ENCODE data around the gene HPRT1. TPM values are rescaled to one million over a fixed set of nuclear protein-coding genes. Genes with fewer than 3 reads are reported as not detected.

Gene HPRT1
- total and polyA plus RNA-seq, 2 experiments from 2014 or later, result 6.5 to 14.0 TPM

DNA sequence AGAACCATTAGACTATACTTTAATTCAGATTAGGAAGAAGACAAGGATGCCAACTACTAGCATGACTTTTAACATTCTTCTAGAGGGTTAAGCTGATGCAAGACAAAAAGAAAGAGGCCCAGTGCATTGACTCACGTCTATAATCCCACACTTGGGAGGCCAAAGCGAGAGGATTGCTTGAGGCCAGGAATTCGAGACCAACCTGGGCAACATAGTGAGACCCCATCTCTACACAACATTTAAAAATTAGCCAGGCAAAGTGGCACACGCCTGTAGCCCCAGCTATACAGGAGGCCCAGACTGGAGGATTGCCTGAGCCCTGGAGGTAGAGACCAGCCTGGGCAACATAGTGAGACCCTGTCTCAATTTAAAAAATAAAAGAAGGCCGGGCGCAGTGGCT, 40.2 kb upstream of the HPRT1 start:
- H3K27me3 ChIP-seq, result no peaks in the 10 kb centered on the region
- no peaks in the 10 kb centered on the region for H3K79me2 ChIP-seq
- no peak overlapping the region for H3K4me3 ChIP-seq
- no peaks in the 10 kb centered on the region for H3K4me1 ChIP-seq (ENCODE audit: insufficient read depth)
- H4K20me1 ChIP-seq (ENCODE audit: insufficient read depth, poor library complexity, severe bottlenecking), result no peaks in the 10 kb centered on the region
- H3K36me3 ChIP-seq (replicated peaks; ENCODE audit: insufficient read depth, low read depth), result no peaks in the 10 kb centered on the region
- no peak for DNase-seq (ENCODE audit: low spot score)
- H3K9me2 ChIP-seq (replicated peaks; ENCODE audit: insufficient read depth), result no peaks in the 10 kb centered on the region
- H3K27ac ChIP-seq, result no peak overlapping the region
- no peak overlapping the region for H2AFZ ChIP-seq
- TF ChIP-seq, protein P1, sequence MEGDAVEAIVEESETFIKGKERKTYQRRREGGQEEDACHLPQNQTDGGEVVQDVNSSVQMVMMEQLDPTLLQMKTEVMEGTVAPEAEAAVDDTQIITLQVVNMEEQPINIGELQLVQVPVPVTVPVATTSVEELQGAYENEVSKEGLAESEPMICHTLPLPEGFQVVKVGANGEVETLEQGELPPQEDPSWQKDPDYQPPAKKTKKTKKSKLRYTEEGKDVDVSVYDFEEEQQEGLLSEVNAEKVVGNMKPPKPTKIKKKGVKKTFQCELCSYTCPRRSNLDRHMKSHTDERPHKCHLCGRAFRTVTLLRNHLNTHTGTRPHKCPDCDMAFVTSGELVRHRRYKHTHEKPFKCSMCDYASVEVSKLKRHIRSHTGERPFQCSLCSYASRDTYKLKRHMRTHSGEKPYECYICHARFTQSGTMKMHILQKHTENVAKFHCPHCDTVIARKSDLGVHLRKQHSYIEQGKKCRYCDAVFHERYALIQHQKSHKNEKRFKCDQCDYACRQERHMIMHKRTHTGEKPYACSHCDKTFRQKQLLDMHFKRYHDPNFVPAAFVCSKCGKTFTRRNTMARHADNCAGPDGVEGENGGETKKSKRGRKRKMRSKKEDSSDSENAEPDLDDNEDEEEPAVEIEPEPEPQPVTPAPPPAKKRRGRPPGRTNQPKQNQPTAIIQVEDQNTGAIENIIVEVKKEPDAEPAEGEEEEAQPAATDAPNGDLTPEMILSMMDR (IDR thresholded peaks at IDR 0.05; ENCODE audit: poor library complexity), result no peak
- TF ChIP-seq EZH2 (IDR thresholded peaks at IDR 0.05; ENCODE audit: borderline replicate concordance) (no peak), EZH2phosphoT487 (IDR thresholded peaks at IDR 0.05; ENCODE audit: low read depth, severe bottlenecking, unreplicated experiment) (no peak)
- 70% methylated on average over 6 of the region's 6 CpGs for WGBS (ENCODE audit: low lambda C conversion rate, missing lambda C conversion rate)
- no peak overlapping the region for H3K4me2 ChIP-seq
- no peaks in the 10 kb centered on the region for H3K9me3 ChIP-seq (ENCODE audit: low read depth)

DNA sequence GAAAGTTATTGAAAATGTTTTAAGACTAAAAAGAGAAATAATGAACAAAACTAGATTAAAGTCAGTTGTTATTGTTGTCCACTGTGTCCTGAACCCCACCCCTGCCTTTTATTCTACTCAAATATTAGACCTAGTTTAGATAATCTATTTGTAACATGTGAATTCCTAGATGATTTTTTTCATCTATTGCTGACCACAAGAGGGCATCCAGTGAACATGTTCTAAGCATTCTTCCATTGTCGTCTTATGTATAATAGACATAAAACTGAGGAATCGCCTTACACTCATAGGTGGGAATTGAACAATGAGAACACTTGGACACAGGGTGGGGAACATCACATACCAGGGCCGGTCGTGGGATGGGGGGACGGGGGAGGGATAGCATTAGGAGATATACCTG, 36.4 kb upstream of the HPRT1 start:
- Histone ChIP-seq H3K36me3 (replicated peaks; ENCODE audit: insufficient read depth, low read depth) (no peaks in the 10 kb centered on the region), H3K27ac (no peak overlapping the region), H2AFZ (no peak overlapping the region), H3K4me3 (no peak overlapping the region), H3K27me3 (no peaks in the 10 kb centered on the region), H3K79me2 (no peaks in the 10 kb centered on the region), H4K20me1 (ENCODE audit: insufficient read depth, poor library complexity, severe bottlenecking) (no peaks in the 10 kb centered on the region), H3K4me1 (ENCODE audit: insufficient read depth) (no peaks in the 10 kb centered on the region), H3K4me2 (no peak overlapping the region), H3K9me2 (replicated peaks; ENCODE audit: insufficient read depth) (no peaks in the 10 kb centered on the region), H3K9me3 (ENCODE audit: low read depth) (no peaks in the 10 kb centered on the region)
- no peak for DNase-seq (ENCODE audit: low spot score)
- TF ChIP-seq EZH2 (IDR thresholded peaks at IDR 0.05; ENCODE audit: borderline replicate concordance) (no peak), EZH2phosphoT487 (IDR thresholded peaks at IDR 0.05; ENCODE audit: low read depth, severe bottlenecking, unreplicated experiment) (no peak)
- TF ChIP-seq, protein P1 (IDR thresholded peaks at IDR 0.05; ENCODE audit: poor library complexity), result peak; percentile 46
- 82% methylated on average over 5 of the region's 5 CpGs for WGBS (ENCODE audit: low lambda C conversion rate, missing lambda C conversion rate)

DNA sequence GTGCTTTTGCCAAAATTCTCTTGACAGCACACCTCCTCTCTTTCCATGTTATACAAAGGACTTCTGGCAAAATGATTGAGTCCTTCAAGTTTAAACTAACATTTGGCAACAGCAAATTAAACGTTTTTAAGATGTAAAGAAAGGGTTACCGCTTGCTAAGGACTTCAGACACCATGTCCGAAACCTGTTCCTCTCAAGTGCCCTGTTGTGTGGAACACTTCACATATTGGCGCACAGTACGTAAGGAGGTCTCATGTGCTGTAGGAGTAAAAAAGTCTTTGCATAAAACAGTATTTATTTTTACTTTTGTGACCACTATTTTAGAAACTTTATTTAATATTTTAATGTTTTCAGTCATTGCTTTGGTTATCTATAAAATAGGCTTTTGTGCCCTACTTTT, 33.7 kb upstream of the HPRT1 start:
- no peak overlapping the region for H3K4me2 ChIP-seq
- H3K36me3 ChIP-seq (replicated peaks; ENCODE audit: insufficient read depth, low read depth), result no peaks in the 10 kb centered on the region
- no peaks in the 10 kb centered on the region for H4K20me1 ChIP-seq (ENCODE audit: insufficient read depth, poor library complexity, severe bottlenecking)
- no peak for TF ChIP-seq EZH2 (IDR thresholded peaks at IDR 0.05; ENCODE audit: borderline replicate concordance)
- no peak for TF ChIP-seq EZH2phosphoT487 (IDR thresholded peaks at IDR 0.05; ENCODE audit: low read depth, severe bottlenecking, unreplicated experiment)
- TF ChIP-seq, protein P1 (IDR thresholded peaks at IDR 0.05; ENCODE audit: poor library complexity), result no peak
- no peak overlapping the region for H3K4me3 ChIP-seq
- no peaks in the 10 kb centered on the region for H3K79me2 ChIP-seq
- no peaks in the 10 kb centered on the region for H3K27me3 ChIP-seq
- no peaks in the 10 kb centered on the region for H3K4me1 ChIP-seq (ENCODE audit: insufficient read depth)
- no peak overlapping the region for H3K27ac ChIP-seq
- no peak overlapping the region for H2AFZ ChIP-seq
- WGBS (ENCODE audit: low lambda C conversion rate, missing lambda C conversion rate), result 78% methylated on average over 5 of the region's 5 CpGs
- H3K9me3 ChIP-seq (ENCODE audit: low read depth), result no peaks in the 10 kb centered on the region
- no peaks in the 10 kb centered on the region for H3K9me2 ChIP-seq (replicated peaks; ENCODE audit: insufficient read depth)
- DNase-seq (ENCODE audit: low spot score), result no peak

DNA sequence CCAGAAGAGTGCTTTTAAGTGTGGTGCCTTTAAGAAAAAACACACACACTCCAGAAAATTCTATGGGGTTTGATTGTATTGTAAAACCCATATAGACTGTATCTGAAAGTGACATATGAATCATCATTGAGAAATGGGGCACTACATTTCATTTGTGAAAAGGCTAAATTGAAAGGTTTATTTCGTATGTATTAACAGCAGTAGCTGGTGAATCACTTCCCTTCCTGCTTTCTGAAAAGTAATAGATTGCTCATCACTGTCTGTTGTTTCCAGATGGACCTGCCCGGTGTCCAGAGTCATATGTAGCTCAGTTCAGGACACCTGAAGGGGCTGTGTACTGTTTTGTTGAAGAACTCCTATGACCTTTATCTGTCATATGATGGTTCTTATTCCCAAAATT, 28.1 kb upstream of the HPRT1 start:
- no peaks in the 10 kb centered on the region for H4K20me1 ChIP-seq (ENCODE audit: insufficient read depth, poor library complexity, severe bottlenecking)
- no peak for DNase-seq (ENCODE audit: low spot score)
- H3K79me2 ChIP-seq, result no peaks in the 10 kb centered on the region
- no peak overlapping the region for H3K4me3 ChIP-seq
- H3K4me2 ChIP-seq, result no peak overlapping the region
- WGBS (ENCODE audit: low lambda C conversion rate, missing lambda C conversion rate), result 59% methylated on average over 2 of the region's 2 CpGs
- H3K9me2 ChIP-seq (replicated peaks; ENCODE audit: insufficient read depth), result no peaks in the 10 kb centered on the region
- TF ChIP-seq, protein P1 (IDR thresholded peaks at IDR 0.05; ENCODE audit: poor library complexity), result no peak
- TF ChIP-seq EZH2 (IDR thresholded peaks at IDR 0.05; ENCODE audit: borderline replicate concordance) (no peak), EZH2phosphoT487 (IDR thresholded peaks at IDR 0.05; ENCODE audit: low read depth, severe bottlenecking, unreplicated experiment) (no peak)
- H3K27ac ChIP-seq, result no peak overlapping the region
- H2AFZ ChIP-seq, result no peak overlapping the region
- no peaks in the 10 kb centered on the region for H3K4me1 ChIP-seq (ENCODE audit: insufficient read depth)
- H3K9me3 ChIP-seq (ENCODE audit: low read depth), result no peaks in the 10 kb centered on the region
- no peaks in the 10 kb centered on the region for H3K27me3 ChIP-seq
- no peaks in the 10 kb centered on the region for H3K36me3 ChIP-seq (replicated peaks; ENCODE audit: insufficient read depth, low read depth)
